Hematopoietic multipotent progenitor cell treated with erythropoietin and hydrocortisone succinate and interleukin-3 and kit ligand, for 4 days (in vitro differentiated cells): ENCODE measurements around the gene RAB24.

Experiments used
- DNase-seq: peaks from one replicate; pipeline ENCODE4 v3.0.0-alpha.2; 2015

The RAB24 gene

GRCh38 chr5:177332896-177333260 is 29.4 kb upstream of the RAB24 start:
- no peak for DNase-seq

GRCh38 chr5:177332031-177332895 is 28.7 kb upstream of the RAB24 start:
- DNase-seq: no peak

- DNase-seq: peak; percentile 84
These were observed 27.7 kb upstream of the RAB24 start for GRCh38 chr5:177330991-177331842.

- DNase-seq: no peak
These were observed 26.4 kb upstream of the RAB24 start for GRCh38 chr5:177329883-177330282.

- DNase-seq: no peak
These were observed 25.2 kb upstream of the RAB24 start for GRCh38 chr5:177328545-177329231.

- peak; percentile 54 for DNase-seq
These were observed 24.3 kb upstream of the RAB24 start for GRCh38 chr5:177327539-177328522.

- no peak for DNase-seq
These were observed 22.4 kb upstream of the RAB24 start for GRCh38 chr5:177325868-177326381.

- DNase-seq: peak; percentile 78
These were observed 17.4 kb upstream of the RAB24 start for GRCh38 chr5:177320879-177321278.

- peak; percentile 37 for DNase-seq
These were observed 16.5 kb upstream of the RAB24 start for GRCh38 chr5:177319913-177320588.

GRCh38 chr5:177317959-177318377 is 14.4 kb upstream of the RAB24 start:
- peak; percentile 91 for DNase-seq

- peak; percentile 61 for DNase-seq
These were observed 12.5 kb upstream of the RAB24 start for GRCh38 chr5:177316005-177316404.

GRCh38 chr5:177315411-177315810 is 11.9 kb upstream of the RAB24 start:
- no peak for DNase-seq

- DNase-seq: no peak
These were observed 11.1 kb upstream of the RAB24 start for GRCh38 chr5:177314376-177315342.

GRCh38 chr5:177313561-177314259 is 10.2 kb upstream of the RAB24 start:
- DNase-seq: no peak

GRCh38 chr5:177312649-177313181 is 9.2 kb upstream of the RAB24 start:
- peak; percentile 72 for DNase-seq

- DNase-seq: peak; percentile 100
These were observed 8.5 kb upstream of the RAB24 start, which contains the start of gene MXD3 for GRCh38 chr5:177311723-177312648. MXD3 (minus strand) TSS chr5:177311898; CDS start chr5:177311830, 68 bp downstream.

- DNase-seq: peak; percentile 34
These were observed 7.8 kb upstream of the RAB24 start for GRCh38 chr5:177311392-177311722.
